Kidney (tissue), 2 donors: ENCODE results near the gene WDR44. TPM values are rescaled to one million over a fixed set of nuclear protein-coding genes. Genes with fewer than 3 reads are reported as not detected.

Source experiments
- microRNA-seq: library from miRNA; unstranded; fragments of <30 nt; microRNA quantifications from one replicate; pipeline ENCODE4 v1.2.0, GENCODE V29; 2020
- polyA plus RNA-seq: library from polyadenylated mRNA; stranded (reverse); fragments of 350-450 nt; fragmentation: Illumina TruSeq; extraction: RNeasy Lipid Tissue Mini Kit (QIAGEN cat#74804); gene quantifications from one replicate; pipeline ENCODE4 v1.2.3, GENCODE V29; 2014; ENCODE audit warnings: low read depth, low replicate concordance; ENCODE audit not compliant: insufficient read depth
- total RNA-seq: library from RNA; stranded (reverse); fragmentation: NEBNext Ultra II Directional; extraction: Animal tissue kit (Norgen Biotek cat#: 25700); gene quantifications from one replicate; pipeline ENCODE4 v1.2.1, GENCODE V29; 2021
- donor health status: DM: yes; HTN: yes; CAD: no.

WDR44 gene
- total and polyA plus RNA-seq, 2 donors from 2014 or later: 3.6 to 15.5 TPM

Small RNA genes within 50 kb of the gene (microRNA-seq; reads per million reads assigned to microRNA genes)
- gene MIR1277: 5.4 reads per million, percentile 10 among the genes with 10 or more reads in this experiment

Other genes starting within 250 kb of the WDR44 start
- gene KLHL13, start 229.3 kb upstream of the WDR44 start, total RNA-seq: 55.4 TPM
- gene KLHL13, start 229.3 kb upstream of the WDR44 start, polyA plus RNA-seq: 13.8 TPM
- 49.5 TPM for gene DOCK11, start 149.7 kb downstream of the WDR44 start, total RNA-seq
- gene DOCK11, start 149.7 kb downstream of the WDR44 start, polyA plus RNA-seq: 11.4 TPM